Measurements from ENCODE around the gene CGB2.

Gene CGB2

GRCh38 chr19:49004133-49004532 is 27.6 kb upstream of the CGB2 start:
- no peaks in the 10 kb centered on the region for H3K9me3 ChIP-seq
- no peak for DNase-seq
- TF ChIP-seq CTCF (IDR thresholded peaks at IDR 0.05; ENCODE audit: low read depth, low read length): no peak
- peaks cover 68% of the 10 kb centered on the region for H3K36me3 ChIP-seq
- H3K27me3 ChIP-seq: no peaks in the 10 kb centered on the region
- H3K4me3 ChIP-seq (ENCODE audit: low read depth, low read length): no peak overlapping the region
- H3K4me1 ChIP-seq: no peaks in the 10 kb centered on the region

- no peak overlapping the region for H3K4me3 ChIP-seq (ENCODE audit: low read depth, low read length)
- H3K4me1 ChIP-seq: no peaks in the 10 kb centered on the region
- no peaks in the 10 kb centered on the region for H3K9me3 ChIP-seq
- H3K27me3 ChIP-seq: no peaks in the 10 kb centered on the region
- no peak for TF ChIP-seq CTCF (IDR thresholded peaks at IDR 0.05; ENCODE audit: low read depth, low read length)
- no peak for DNase-seq
- H3K36me3 ChIP-seq: peaks cover 68% of the 10 kb centered on the region
Observed at GRCh38 chr19:49004964-49005614, 26.6 kb upstream of the CGB2 start.

GRCh38 chr19:49006905-49007304 is 24.8 kb upstream of the CGB2 start:
- H3K9me3 ChIP-seq: no peaks in the 10 kb centered on the region
- H3K4me1 ChIP-seq: no peaks in the 10 kb centered on the region
- H3K27me3 ChIP-seq: no peaks in the 10 kb centered on the region
- no peak for DNase-seq
- H3K36me3 ChIP-seq: peaks cover 77% of the 10 kb centered on the region
- no peak for TF ChIP-seq CTCF (IDR thresholded peaks at IDR 0.05; ENCODE audit: low read depth, low read length)
- no peak overlapping the region for H3K4me3 ChIP-seq (ENCODE audit: low read depth, low read length)

- Histone ChIP-seq H3K9me3 (no peaks in the 10 kb centered on the region), H3K27me3 (no peaks in the 10 kb centered on the region), H3K36me3 (peaks cover 68% of the 10 kb centered on the region), H3K4me3 (ENCODE audit: low read depth, low read length) (no peak overlapping the region), H3K4me1 (no peaks in the 10 kb centered on the region)
- DNase-seq: no peak
- no peak for TF ChIP-seq CTCF (IDR thresholded peaks at IDR 0.05; ENCODE audit: low read depth, low read length)
Observed at GRCh38 chr19:49009828-49010227, 21.9 kb upstream of the CGB2 start.

- Histone ChIP-seq H3K36me3 (peaks cover 69% of the 10 kb centered on the region), H3K4me3 (ENCODE audit: low read depth, low read length) (no peak overlapping the region), H3K4me1 (no peaks in the 10 kb centered on the region), H3K27me3 (no peaks in the 10 kb centered on the region), H3K9me3 (no peaks in the 10 kb centered on the region)
- TF ChIP-seq CTCF (IDR thresholded peaks at IDR 0.05; ENCODE audit: low read depth, low read length): no peak
- no peak for DNase-seq
Observed at GRCh38 chr19:49010453-49010852, 21.2 kb upstream of the CGB2 start.

- no peak for TF ChIP-seq CTCF (IDR thresholded peaks at IDR 0.05; ENCODE audit: low read depth, low read length)
- no peaks in the 10 kb centered on the region for H3K4me1 ChIP-seq
- no peaks in the 10 kb centered on the region for H3K9me3 ChIP-seq
- H3K27me3 ChIP-seq: no peaks in the 10 kb centered on the region
- H3K36me3 ChIP-seq: peaks cover 66% of the 10 kb centered on the region
- no peak for DNase-seq
- H3K4me3 ChIP-seq (ENCODE audit: low read depth, low read length): no peak overlapping the region
Observed at GRCh38 chr19:49011194-49011593, 20.5 kb upstream of the CGB2 start.

Data from BE2C (cell line).